ENCODE measurements around the gene NUP62.

Gene NUP62

GRCh38 chr19:49863254-49863934, 65.9 kb downstream of the NUP62 start:
- no peak for DNase-seq

- DNase-seq = no peak
Measured at GRCh38 chr19:49862391-49863253, 66.7 kb downstream of the NUP62 start.

GRCh38 chr19:49861541-49862378, 67.5 kb downstream of the NUP62 start:
- no peak for DNase-seq

- no peak for DNase-seq
Measured at GRCh38 chr19:49861107-49861506, 68.2 kb downstream of the NUP62 start.

- DNase-seq = no peak
Measured at GRCh38 chr19:49860336-49861102, 68.8 kb downstream of the NUP62 start.

GRCh38 chr19:49859682-49860335, 69.5 kb downstream of the NUP62 start:
- no peak for DNase-seq

GRCh38 chr19:49858088-49858985, 71.0 kb downstream of the NUP62 start:
- no peak for DNase-seq

- DNase-seq = no peak
Measured at GRCh38 chr19:49857838-49858087, 71.5 kb downstream of the NUP62 start.

- no peak for DNase-seq
Measured at GRCh38 chr19:49857061-49857837, 72.1 kb downstream of the NUP62 start.

All from HCEC 1CT (cell line).